ENCODE results near the gene BMERB1.
"Not testable (repeated sequence)": the region's sequence is repeated elsewhere in the genome, so short reads cannot be mapped to it uniquely, and the experiment has no call there.

Gene BMERB1

DNA sequence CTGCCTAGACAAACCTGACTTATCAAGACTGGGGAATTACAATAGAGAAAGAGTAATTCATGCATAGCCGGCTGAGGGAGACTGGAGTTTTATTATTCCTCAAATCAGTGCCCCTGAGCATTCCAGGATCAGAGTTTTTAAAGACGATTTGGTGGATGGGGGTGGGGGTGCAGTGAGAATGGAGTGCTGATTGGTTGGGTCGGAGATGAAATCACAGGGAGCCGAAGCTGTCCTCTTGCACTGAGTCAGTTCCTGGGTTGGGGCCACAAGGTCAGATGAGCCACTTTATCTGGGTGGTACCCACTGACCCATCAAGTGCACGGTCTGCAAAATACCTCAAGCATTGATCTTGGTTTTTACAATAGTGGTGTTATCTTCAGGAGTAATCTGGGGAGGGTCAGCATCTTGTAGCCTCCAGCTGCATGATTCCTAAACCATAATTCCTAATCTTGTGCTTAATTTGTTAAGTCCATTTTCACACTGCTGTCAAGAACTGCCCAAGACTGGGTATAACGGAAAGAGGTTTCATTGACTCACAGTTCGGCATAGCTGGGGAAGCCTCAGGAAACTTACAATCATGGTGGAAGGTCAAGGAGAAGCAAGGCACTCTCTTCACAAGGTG is 139.0 kb downstream of the BMERB1 start:
- no peak overlapping the region for H2BK12ac ChIP-seq (ENCODE audit: low read length)
- H3K79me1 ChIP-seq (ENCODE audit: low read depth, low read length) = no peaks in the 10 kb centered on the region
- no CpG with 5 or more reads among the region's 7 CpGs for WGBS, 2 donors (ENCODE audit: extremely low coverage in 2 of 2, insufficient read length in 2 of 2, insufficient replicate concordance in 1 of 2)
- H3K4me3 ChIP-seq (ENCODE audit: low read length in 2 of 2) = no peak overlapping the region
- no peak overlapping the region for H3K14ac ChIP-seq (ENCODE audit: low read length)
- H3K9ac ChIP-seq (ENCODE audit: low read depth, low read length, poor library complexity) = no peak overlapping the region
- H2BK15ac ChIP-seq (ENCODE audit: low read length) = no peak overlapping the region
- no peak overlapping the region for H4K91ac ChIP-seq (ENCODE audit: low read depth, low read length, poor library complexity)
- no peak overlapping the region for H3K27ac ChIP-seq (replicated peaks; ENCODE audit: low read length)
- H3K4me1 ChIP-seq (ENCODE audit: control insufficient read depth in 2 of 2, insufficient read depth in 1 of 2, low read depth in 1 of 2, low read length in 2 of 2) = no peaks in the 10 kb centered on the region
- H3K4me2 ChIP-seq (ENCODE audit: insufficient read depth, low read length, poor library complexity, severe bottlenecking) = no peak overlapping the region
- DNase-seq (ENCODE audit: low spot score) = no peak
- H3K36me3 ChIP-seq (replicated peaks in 1 of 2; ENCODE audit: control insufficient read depth in 2 of 2, insufficient read depth in 2 of 2, low read length in 2 of 2) = peaks cover 0 to 4% of the 10 kb centered on the region in 2 donors
- no peak overlapping the region for H3K18ac ChIP-seq (ENCODE audit: low read length)
- H3K23ac ChIP-seq (ENCODE audit: low read depth, low read length, poor library complexity) = no peak overlapping the region
- H3K4ac ChIP-seq (ENCODE audit: low read length) = no peak overlapping the region
- H2AFZ ChIP-seq (ENCODE audit: low read length) = no peak overlapping the region
- H2BK120ac ChIP-seq (ENCODE audit: low read depth, low read length) = no peak overlapping the region
- H3K27me3 ChIP-seq (ENCODE audit: control insufficient read depth in 3 of 3, insufficient read depth in 3 of 3, low read depth in 1 of 3, low read length in 3 of 3) = no peaks in the 10 kb centered on the region
- no peak overlapping the region for H2BK5ac ChIP-seq (ENCODE audit: low read length)
- H4K8ac ChIP-seq (ENCODE audit: low read depth, low read length) = no peak overlapping the region
- no peaks in the 10 kb centered on the region for H3K9me3 ChIP-seq (replicated peaks in 1 of 2; ENCODE audit: control insufficient read depth in 2 of 2, insufficient read depth in 1 of 2, low read depth in 1 of 2, low read length in 2 of 2)
- H2AK5ac ChIP-seq (ENCODE audit: low read depth, low read length) = no peak overlapping the region

DNA sequence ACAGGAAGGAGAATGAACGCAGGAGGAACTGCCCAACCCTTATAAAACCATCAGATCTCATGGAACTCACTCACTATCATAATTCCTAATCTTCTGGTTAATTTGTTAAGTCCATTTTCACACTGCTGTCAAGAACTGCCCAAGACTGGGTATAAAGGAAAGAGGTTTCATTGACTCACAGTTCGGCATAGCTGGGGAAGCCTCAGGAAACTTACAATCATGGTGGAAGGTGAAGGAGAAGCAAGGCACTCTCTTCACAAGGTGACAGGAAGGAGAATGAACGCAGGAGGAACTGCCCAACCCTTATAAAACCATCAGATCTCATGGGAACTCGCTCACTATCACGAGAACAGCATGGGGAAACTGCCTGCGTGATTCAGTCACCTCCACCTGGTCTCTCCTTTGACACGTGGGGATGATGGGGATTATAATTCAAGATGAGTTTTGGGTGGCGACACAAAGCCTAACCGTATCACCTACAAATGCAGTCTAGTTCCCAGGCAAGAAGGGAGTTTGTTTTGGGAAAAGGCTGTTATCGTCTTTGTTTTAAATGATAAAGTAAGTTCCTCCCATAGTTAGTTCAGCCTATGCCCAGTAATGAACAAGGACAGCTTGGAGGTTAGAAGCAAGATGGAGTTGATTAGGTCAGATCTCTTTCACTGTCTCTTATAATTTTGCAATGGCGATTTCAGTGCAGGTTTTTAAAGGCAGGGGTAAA is 139.7 kb downstream of the BMERB1 start:
- not testable (repeated sequence) for H2BK5ac ChIP-seq (ENCODE audit: low read length); H4K8ac ChIP-seq (ENCODE audit: low read depth, low read length); H2BK12ac ChIP-seq (ENCODE audit: low read length); H3K18ac ChIP-seq (ENCODE audit: low read length); H2AK5ac ChIP-seq (ENCODE audit: low read depth, low read length); H3K36me3 ChIP-seq (replicated peaks in 1 of 2; ENCODE audit: control insufficient read depth in 2 of 2, insufficient read depth in 2 of 2, low read length in 2 of 2); H3K4me2 ChIP-seq (ENCODE audit: insufficient read depth, low read length, poor library complexity, severe bottlenecking); H3K27me3 ChIP-seq (ENCODE audit: control insufficient read depth in 3 of 3, insufficient read depth in 3 of 3, low read depth in 1 of 3, low read length in 3 of 3); H3K4ac ChIP-seq (ENCODE audit: low read length); DNase-seq (ENCODE audit: low spot score); H3K4me3 ChIP-seq (ENCODE audit: low read length in 2 of 2); H3K9me3 ChIP-seq (replicated peaks in 1 of 2; ENCODE audit: control insufficient read depth in 2 of 2, insufficient read depth in 1 of 2, low read depth in 1 of 2, low read length in 2 of 2); H2AFZ ChIP-seq (ENCODE audit: low read length); H3K9ac ChIP-seq (ENCODE audit: low read depth, low read length, poor library complexity); H3K4me1 ChIP-seq (ENCODE audit: control insufficient read depth in 2 of 2, insufficient read depth in 1 of 2, low read depth in 1 of 2, low read length in 2 of 2); H3K14ac ChIP-seq (ENCODE audit: low read length); H4K91ac ChIP-seq (ENCODE audit: low read depth, low read length, poor library complexity); H3K23ac ChIP-seq (ENCODE audit: low read depth, low read length, poor library complexity); H3K79me1 ChIP-seq (ENCODE audit: low read depth, low read length); H2BK120ac ChIP-seq (ENCODE audit: low read depth, low read length); H3K27ac ChIP-seq (replicated peaks; ENCODE audit: low read length); H2BK15ac ChIP-seq (ENCODE audit: low read length)
- no CpG with 5 or more reads among the region's 11 CpGs for WGBS, 2 donors (ENCODE audit: extremely low coverage in 2 of 2, insufficient read length in 2 of 2, insufficient replicate concordance in 1 of 2)

DNA sequence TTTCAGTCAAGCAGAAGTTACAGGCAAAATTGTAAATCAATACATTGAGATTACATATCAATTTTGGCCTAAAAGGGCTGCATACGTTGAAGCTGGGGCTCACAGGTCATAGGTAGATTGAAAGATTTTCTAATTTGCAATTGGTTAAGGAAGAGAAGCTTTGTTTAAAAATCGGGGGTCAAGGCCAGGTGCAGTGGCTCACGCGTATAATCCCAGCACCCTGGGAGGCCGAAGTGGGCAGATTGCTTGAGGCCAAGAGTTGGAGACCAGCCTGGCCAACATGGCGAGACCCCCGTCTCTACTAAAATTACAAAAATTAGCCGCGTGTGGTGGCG is 140.2 kb downstream of the BMERB1 start:
- H3K27me3 ChIP-seq (ENCODE audit: control insufficient read depth in 3 of 3, insufficient read depth in 3 of 3, low read depth in 1 of 3, low read length in 3 of 3) = no peaks in the 10 kb centered on the region
- H3K36me3 ChIP-seq (replicated peaks in 1 of 2; ENCODE audit: control insufficient read depth in 2 of 2, insufficient read depth in 2 of 2, low read length in 2 of 2) = no peaks in the 10 kb centered on the region
- H2AK5ac ChIP-seq (ENCODE audit: low read depth, low read length) = no peak overlapping the region
- no peak overlapping the region for H3K27ac ChIP-seq (replicated peaks; ENCODE audit: low read length)
- no peaks in the 10 kb centered on the region for H3K4me1 ChIP-seq (ENCODE audit: control insufficient read depth in 2 of 2, insufficient read depth in 1 of 2, low read depth in 1 of 2, low read length in 2 of 2)
- no peak overlapping the region for H2BK15ac ChIP-seq (ENCODE audit: low read length)
- no peak overlapping the region for H4K8ac ChIP-seq (ENCODE audit: low read depth, low read length)
- H3K9ac ChIP-seq (ENCODE audit: low read depth, low read length, poor library complexity) = no peak overlapping the region
- DNase-seq (ENCODE audit: low spot score) = no peak
- H3K9me3 ChIP-seq (replicated peaks in 1 of 2; ENCODE audit: control insufficient read depth in 2 of 2, insufficient read depth in 1 of 2, low read depth in 1 of 2, low read length in 2 of 2) = no peaks in the 10 kb centered on the region
- no peak overlapping the region for H3K18ac ChIP-seq (ENCODE audit: low read length)
- WGBS, 2 donors (ENCODE audit: extremely low coverage in 2 of 2, insufficient read length in 2 of 2, insufficient replicate concordance in 1 of 2) = no CpG with 5 or more reads among the region's 10 CpGs
- H3K4me2 ChIP-seq (ENCODE audit: insufficient read depth, low read length, poor library complexity, severe bottlenecking) = no peak overlapping the region
- H4K91ac ChIP-seq (ENCODE audit: low read depth, low read length, poor library complexity) = no peak overlapping the region
- H2BK120ac ChIP-seq (ENCODE audit: low read depth, low read length) = no peak overlapping the region
- no peaks in the 10 kb centered on the region for H3K79me1 ChIP-seq (ENCODE audit: low read depth, low read length)
- H3K23ac ChIP-seq (ENCODE audit: low read depth, low read length, poor library complexity) = no peak overlapping the region
- no peak overlapping the region for H2AFZ ChIP-seq (ENCODE audit: low read length)
- H2BK5ac ChIP-seq (ENCODE audit: low read length) = no peak overlapping the region
- no peak overlapping the region for H3K14ac ChIP-seq (ENCODE audit: low read length)
- H3K4ac ChIP-seq (ENCODE audit: low read length) = no peak overlapping the region
- no peak overlapping the region for H2BK12ac ChIP-seq (ENCODE audit: low read length)
- H3K4me3 ChIP-seq (ENCODE audit: low read length in 2 of 2) = no peak overlapping the region

DNA sequence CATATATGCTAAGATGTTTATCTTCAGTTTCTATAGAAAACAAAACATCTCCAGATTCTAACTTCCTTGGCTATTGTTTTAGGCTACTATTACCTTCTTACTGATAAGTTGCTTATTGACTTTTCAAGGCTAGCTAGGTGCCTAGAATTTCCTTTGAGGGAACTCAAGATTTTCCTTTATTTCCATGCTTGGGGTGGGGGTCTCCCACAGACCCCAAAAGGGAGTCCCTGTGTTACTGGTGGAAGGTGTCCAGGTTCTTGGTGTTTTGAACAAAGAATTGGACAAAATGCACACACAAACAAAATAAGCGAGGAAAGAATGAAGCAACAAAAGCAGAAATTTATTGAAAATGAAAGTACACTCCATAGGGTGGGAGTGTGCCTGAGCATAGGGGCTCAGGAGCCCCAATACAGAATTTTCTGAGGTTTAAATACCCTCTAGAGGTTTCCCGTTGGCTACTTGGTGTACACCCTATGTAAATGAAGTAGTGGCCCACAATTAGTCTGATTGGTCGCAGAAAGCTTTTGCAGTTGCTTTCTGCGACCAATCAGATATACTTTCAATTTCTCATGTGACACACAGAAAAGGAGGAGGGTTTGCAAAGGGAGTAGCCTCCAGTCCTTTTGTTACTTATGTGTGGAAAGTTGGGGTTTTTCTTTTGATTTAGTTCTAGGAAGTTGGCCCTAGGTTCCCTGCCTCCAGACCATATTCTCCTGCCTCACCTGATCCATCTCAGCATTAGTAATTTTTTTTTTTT is 141.1 kb downstream of the BMERB1 start:
- Histone ChIP-seq H2BK5ac (ENCODE audit: low read length) (no peak overlapping the region), H4K91ac (ENCODE audit: low read depth, low read length, poor library complexity) (no peak overlapping the region), H3K9ac (ENCODE audit: low read depth, low read length, poor library complexity) (no peak overlapping the region), H3K18ac (ENCODE audit: low read length) (no peak overlapping the region), H3K9me3 (replicated peaks in 1 of 2; ENCODE audit: control insufficient read depth in 2 of 2, insufficient read depth in 1 of 2, low read depth in 1 of 2, low read length in 2 of 2) (no peaks in the 10 kb centered on the region), H3K14ac (ENCODE audit: low read length) (no peak overlapping the region), H3K23ac (ENCODE audit: low read depth, low read length, poor library complexity) (no peak overlapping the region), H3K79me1 (ENCODE audit: low read depth, low read length) (no peaks in the 10 kb centered on the region), H3K4ac (ENCODE audit: low read length) (no peak overlapping the region), H2BK12ac (ENCODE audit: low read length) (no peak overlapping the region), H3K4me2 (ENCODE audit: insufficient read depth, low read length, poor library complexity, severe bottlenecking) (no peak overlapping the region), H3K27ac (replicated peaks; ENCODE audit: low read length) (no peak overlapping the region), H4K8ac (ENCODE audit: low read depth, low read length) (no peak overlapping the region), H3K27me3 (ENCODE audit: control insufficient read depth in 3 of 3, insufficient read depth in 3 of 3, low read depth in 1 of 3, low read length in 3 of 3) (no peaks in the 10 kb centered on the region), H3K36me3 (replicated peaks in 1 of 2; ENCODE audit: control insufficient read depth in 2 of 2, insufficient read depth in 2 of 2, low read length in 2 of 2) (no peaks in the 10 kb centered on the region), H3K4me3 (ENCODE audit: low read length in 2 of 2) (no peak overlapping the region), H2BK120ac (ENCODE audit: low read depth, low read length) (no peak overlapping the region), H2AK5ac (ENCODE audit: low read depth, low read length) (no peak overlapping the region), H3K4me1 (ENCODE audit: control insufficient read depth in 2 of 2, insufficient read depth in 1 of 2, low read depth in 1 of 2, low read length in 2 of 2) (no peaks in the 10 kb centered on the region), H2AFZ (ENCODE audit: low read length) (no peak overlapping the region), H2BK15ac (ENCODE audit: low read length) (no peak overlapping the region)
- DNase-seq (ENCODE audit: low spot score) = no peak
- WGBS, 2 donors (ENCODE audit: extremely low coverage in 2 of 2, insufficient read length in 2 of 2, insufficient replicate concordance in 1 of 2) = no CpG with 5 or more reads among the region's 4 CpGs

All from neuronal stem cell (in vitro differentiated cells).